Trophoblast cell (in vitro differentiated cells and primary cell): ENCODE results near the gene GPR21.

Experiments
- DNase-seq, 2 donors: peaks; one replicate each; pipeline ENCODE4 v3.0.0-alpha.2; 2016
- H2AFZ ChIP-seq: 2 replicates; pipeline ENCODE4 v1.6.1; 2013; ENCODE audit warnings: low read length, moderate library complexity, mild to moderate bottlenecking; ENCODE audit not compliant: insufficient read depth, poor library complexity
- H2AK5ac ChIP-seq: 2 replicates; pipeline ENCODE4 v1.6.1; 2013; ENCODE audit warnings: mild to moderate bottlenecking, low read length
- H2BK120ac ChIP-seq: 2 replicates; pipeline ENCODE4 v1.6.1; 2013; ENCODE audit warnings: low read length, mild to moderate bottlenecking, moderate library complexity; ENCODE audit not compliant: insufficient read depth, poor library complexity
- H2BK12ac ChIP-seq: 2 replicates; pipeline ENCODE4 v1.6.1; 2013; ENCODE audit warnings: mild to moderate bottlenecking, low read length, moderate library complexity
- H2BK5ac ChIP-seq: 2 replicates; pipeline ENCODE4 v1.6.1; 2013; ENCODE audit warnings: low read length, low read depth, moderate library complexity, mild to moderate bottlenecking; ENCODE audit not compliant: poor library complexity
- H3K14ac ChIP-seq: 2 replicates; pipeline ENCODE4 v1.6.1; 2013; ENCODE audit warnings: mild to moderate bottlenecking, low read length
- H3K18ac ChIP-seq: 2 replicates; pipeline ENCODE4 v1.6.1; 2013; ENCODE audit warnings: mild to moderate bottlenecking, low read length
- H3K23ac ChIP-seq: 2 replicates; pipeline ENCODE4 v1.6.1; 2013; ENCODE audit warnings: low read length
- H3K27ac ChIP-seq: 2 replicates; pipeline ENCODE4 v1.5.1; 2013; ENCODE audit warnings: low read depth, mild to moderate bottlenecking, inconsistent platforms, low read length, moderate library complexity
- H3K27me3 ChIP-seq: 2 replicates; pipeline ENCODE4 v1.6.1; 2013; ENCODE audit warnings: inconsistent platforms, mild to moderate bottlenecking, low read length, moderate library complexity; ENCODE audit not compliant: insufficient read depth
- H3K36me3 ChIP-seq, 2 experiments: 1 replicate in 1 of 2; 2 replicates in 1 of 2; pipeline ENCODE4 v1.6.1; 2013; ENCODE audit warnings: low read length in 2 of 2, mild to moderate bottlenecking in 2 of 2, moderate library complexity in 1 of 2; ENCODE audit not compliant: insufficient read depth in 2 of 2, control insufficient read depth in 1 of 2
- H3K4ac ChIP-seq: 2 replicates; pipeline ENCODE4 v1.6.1; 2013; ENCODE audit warnings: low read depth, mild to moderate bottlenecking, low read length, moderate library complexity
- H3K4me1 ChIP-seq, 2 experiments: 1 replicate in 1 of 2; 2 replicates in 1 of 2; pipeline ENCODE4 v1.6.1; 2013; ENCODE audit warnings: low read length in 2 of 2, mild to moderate bottlenecking in 2 of 2, moderate library complexity in 1 of 2; ENCODE audit not compliant: insufficient read depth in 2 of 2, control insufficient read depth in 1 of 2
- H3K4me2 ChIP-seq: 2 replicates; pipeline ENCODE4 v1.6.1; 2013; ENCODE audit warnings: inconsistent platforms, mild to moderate bottlenecking, low read length, moderate library complexity
- H3K4me3 ChIP-seq: 2 replicates; pipeline ENCODE4 v1.5.1; 2013; ENCODE audit warnings: mild to moderate bottlenecking, low read depth, low read length, inconsistent platforms
- H3K79me1 ChIP-seq: one replicate; pipeline ENCODE4 v1.6.1; 2013; ENCODE audit warnings: low read length
- H3K79me2 ChIP-seq: 2 replicates; pipeline ENCODE4 v1.6.1; 2013; ENCODE audit warnings: low read length, mild to moderate bottlenecking; ENCODE audit not compliant: control insufficient read depth, insufficient read depth, poor library complexity
- H3K9ac ChIP-seq: 2 replicates; pipeline ENCODE4 v1.6.1; 2013; ENCODE audit warnings: mild to moderate bottlenecking, low read length
- H3K9me3 ChIP-seq: 2 replicates; pipeline ENCODE4 v1.6.1; 2013; ENCODE audit warnings: low read depth, mild to moderate bottlenecking, control low read depth, inconsistent platforms, low read length; ENCODE audit not compliant: insufficient read depth
- H4K12ac ChIP-seq: 2 replicates; pipeline ENCODE4 v1.6.1; 2013; ENCODE audit warnings: low read depth, mild to moderate bottlenecking, low read length, moderate library complexity
- H4K8ac ChIP-seq: 2 replicates; pipeline ENCODE4 v1.6.1; 2013; ENCODE audit warnings: low read depth, mild to moderate bottlenecking, low read length, moderate library complexity
- H4K91ac ChIP-seq: one replicate; pipeline ENCODE4 v1.6.1; 2013; ENCODE audit warnings: low read depth, mild to moderate bottlenecking, low read length, moderate library complexity
- WGBS: extraction: QIAGEN DNeasy Blood & Tissue Kit; methylation state at CpG from one replicate; pipeline ENCODE4 v1.1.7; 2013; ENCODE audit warnings: missing lambda C conversion rate; ENCODE audit not compliant: insufficient read length, insufficient coverage; ENCODE audit errors: extremely low coverage; 5-methylcytosine and 5-hydroxymethylcytosine counted together

The GPR21 gene

DNA sequence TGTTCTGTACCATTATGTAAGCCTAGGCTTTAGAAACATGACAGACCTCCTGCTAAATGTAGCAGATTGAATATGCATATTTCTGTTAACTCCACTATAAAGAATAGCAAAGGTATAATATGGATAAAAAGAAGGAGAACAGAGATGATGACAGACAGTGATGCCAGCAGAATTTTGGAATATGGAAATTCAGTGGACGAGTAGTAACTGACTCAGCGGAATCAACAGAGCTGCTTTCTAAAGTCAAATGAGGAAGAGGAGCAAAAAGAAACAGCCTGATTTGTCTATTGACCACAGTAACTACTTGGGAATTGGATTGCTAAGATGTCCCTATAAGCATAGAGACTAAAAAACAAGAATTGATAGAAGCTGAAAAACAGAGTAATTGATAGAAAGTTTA is 8.0 kb downstream of the GPR21 start:
- Histone ChIP-seq H3K79me1 (no peaks in the 10 kb centered on the region), H4K8ac (no peak overlapping the region), H2AK5ac (no peak overlapping the region), H2BK120ac (no peak overlapping the region), H3K36me3 (no peaks in the 10 kb centered on the region), H2BK5ac (no peak overlapping the region), H4K12ac (no peak overlapping the region), H3K4ac (no peak overlapping the region), H2BK12ac (no peak overlapping the region), H3K23ac (no peak overlapping the region), H3K27me3 (no peaks in the 10 kb centered on the region), H3K14ac (no peak overlapping the region), H3K27ac (no peak overlapping the region), H3K4me3 (no peak overlapping the region), H3K9me3 (no peaks in the 10 kb centered on the region), H3K79me2 (no peaks in the 10 kb centered on the region), H3K18ac (no peak overlapping the region), H4K91ac (no peak overlapping the region), H3K4me2 (no peak overlapping the region), H2AFZ (no peak overlapping the region), H3K4me1 (no peaks in the 10 kb centered on the region), H3K9ac (no peak overlapping the region)
- WGBS = no CpG with 5 or more reads among the region's 2 CpGs
- no peak for DNase-seq

DNA sequence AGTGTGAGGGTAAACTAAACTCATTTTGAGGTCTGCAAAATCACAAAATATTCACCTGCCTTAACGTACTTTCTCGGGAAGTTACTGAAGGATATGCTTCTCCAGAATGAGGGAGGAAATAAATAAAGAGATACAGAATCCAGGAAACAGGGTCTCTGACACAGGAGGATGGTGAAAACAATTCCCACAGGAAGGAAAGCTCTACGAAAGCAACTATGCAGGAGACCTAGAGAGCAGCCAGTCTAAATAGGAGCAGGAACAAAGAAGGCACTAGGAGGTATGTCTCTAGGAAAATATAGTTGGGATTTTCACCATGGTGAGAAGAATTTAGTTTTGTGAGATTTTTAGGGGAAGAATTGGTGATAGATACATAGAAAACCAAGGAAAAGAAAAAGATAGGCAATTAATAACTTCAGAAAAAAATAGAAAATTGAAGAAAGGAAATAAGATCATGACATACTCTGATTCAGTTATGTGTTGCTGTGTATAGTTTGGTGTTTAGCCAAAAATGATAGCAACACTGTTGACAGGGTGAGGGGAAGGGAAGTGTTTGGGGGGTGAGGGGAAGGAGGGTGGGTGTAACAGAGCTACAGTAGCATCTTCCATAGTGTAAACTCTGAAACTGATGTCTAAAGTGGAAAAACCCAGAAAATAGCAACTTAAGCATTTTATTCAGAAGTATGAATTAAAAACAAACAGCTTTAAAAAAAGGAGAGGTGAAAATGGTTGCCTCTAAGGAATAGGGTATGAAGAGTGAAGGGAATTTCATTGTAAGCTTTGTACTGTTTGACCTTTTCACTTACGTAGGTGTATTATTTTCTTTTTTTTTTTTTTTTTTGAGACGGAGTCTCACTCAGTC is 9.8 kb downstream of the GPR21 start:
- Histone ChIP-seq H3K79me1 (no peaks in the 10 kb centered on the region), H3K9ac (no peak overlapping the region), H3K79me2 (no peaks in the 10 kb centered on the region), H3K4me2 (no peak overlapping the region), H4K12ac (no peak overlapping the region), H4K91ac (no peak overlapping the region), H3K27ac (no peak overlapping the region), H2AK5ac (no peak overlapping the region), H3K36me3 (peaks cover 0 to 2% of the 10 kb centered on the region in 2 experiments), H3K14ac (no peak overlapping the region), H3K9me3 (no peaks in the 10 kb centered on the region), H3K4me1 (no peaks in the 10 kb centered on the region), H2AFZ (no peak overlapping the region), H4K8ac (no peak overlapping the region), H3K23ac (no peak overlapping the region), H2BK5ac (no peak overlapping the region), H3K18ac (no peak overlapping the region), H2BK120ac (no peak overlapping the region), H3K27me3 (no peaks in the 10 kb centered on the region), H3K4ac (no peak overlapping the region), H3K4me3 (no peak overlapping the region), H2BK12ac (no peak overlapping the region)
- WGBS = no CpG with 5 or more reads among the region's 5 CpGs
- DNase-seq = no peak

DNA sequence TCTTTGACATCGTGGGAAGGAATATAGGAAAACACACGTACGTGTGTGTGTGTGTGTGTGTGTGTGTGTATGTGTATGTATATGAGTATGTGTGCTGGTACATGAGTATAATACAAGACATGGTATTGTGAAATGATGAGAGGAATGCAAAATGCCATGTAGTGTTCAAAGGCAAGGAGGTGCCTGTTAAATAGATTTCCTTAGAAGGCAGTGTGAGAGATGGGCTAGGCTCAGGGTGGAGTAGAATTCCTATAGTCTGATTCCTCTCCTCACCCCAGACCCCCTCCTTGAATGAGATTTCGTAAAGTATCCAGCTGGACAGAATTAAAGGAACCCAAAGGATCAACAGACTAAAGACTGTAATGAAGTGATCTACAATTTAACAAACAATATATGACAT is 11.1 kb downstream of the GPR21 start:
- DNase-seq = peak; percentile 65 to 76
- Histone ChIP-seq H3K4ac (no peak overlapping the region), H3K4me2 (no peak overlapping the region), H3K23ac (no peak overlapping the region), H2AK5ac (no peak overlapping the region), H3K9me3 (no peaks in the 10 kb centered on the region), H3K79me2 (no peaks in the 10 kb centered on the region), H4K91ac (no peak overlapping the region), H4K12ac (no peak overlapping the region), H3K9ac (no peak overlapping the region), H2BK120ac (no peak overlapping the region), H3K4me1 (no peaks in the 10 kb centered on the region), H2AFZ (no peak overlapping the region), H3K79me1 (no peaks in the 10 kb centered on the region), H4K8ac (no peak overlapping the region), H2BK5ac (no peak overlapping the region), H3K18ac (no peak overlapping the region), H3K14ac (no peak overlapping the region), H3K27ac (no peak overlapping the region), H2BK12ac (no peak overlapping the region), H3K27me3 (no peaks in the 10 kb centered on the region), H3K4me3 (no peak overlapping the region), H3K36me3 (peaks cover 0 to 2% of the 10 kb centered on the region in 2 experiments)
- WGBS = no CpG with 5 or more reads among the region's 4 CpGs

DNA sequence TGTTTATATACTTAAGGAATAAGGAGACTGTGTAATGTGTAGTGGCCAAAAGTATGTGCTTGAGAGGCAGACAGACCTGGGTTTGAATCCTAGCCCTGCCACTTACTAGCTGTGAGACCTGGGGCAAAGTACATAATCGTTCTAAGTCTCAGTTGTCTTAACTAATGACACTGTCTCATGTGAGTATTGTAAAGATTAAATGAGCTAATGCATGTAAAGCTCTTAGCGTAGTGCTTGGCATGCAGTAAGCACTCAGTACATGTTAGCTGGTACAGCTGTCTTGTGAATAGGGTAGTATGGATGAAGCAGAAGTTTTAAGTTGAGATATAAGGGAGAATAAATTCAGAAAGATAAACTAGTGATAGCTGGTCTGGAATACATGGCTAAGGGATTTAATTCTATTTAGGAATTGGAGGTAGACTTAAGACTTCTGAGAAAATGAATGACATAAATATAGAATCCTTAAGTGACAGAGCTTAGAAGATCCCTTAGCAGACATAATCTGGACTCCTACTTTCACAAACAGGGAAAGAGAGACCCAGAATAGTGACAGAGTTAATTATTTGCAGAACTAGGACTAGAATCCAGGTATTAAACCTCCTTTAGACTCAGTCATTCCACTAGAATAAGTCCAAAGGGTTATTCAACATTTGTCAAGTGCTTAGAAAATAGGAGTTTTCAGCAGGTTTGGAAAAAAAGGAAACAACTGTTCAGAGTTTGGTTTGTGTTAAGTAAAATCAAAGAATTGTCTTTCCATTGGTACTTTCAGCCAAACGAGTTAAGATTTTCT is 13.1 kb downstream of the GPR21 start:
- no peaks in the 10 kb centered on the region for H3K27me3 ChIP-seq
- H3K79me1 ChIP-seq = no peaks in the 10 kb centered on the region
- no peak overlapping the region for H3K4me3 ChIP-seq
- H3K14ac ChIP-seq = no peak overlapping the region
- H4K8ac ChIP-seq = no peak overlapping the region
- H3K9ac ChIP-seq = no peak overlapping the region
- no peak overlapping the region for H3K4me2 ChIP-seq
- no peaks in the 10 kb centered on the region for H3K9me3 ChIP-seq
- no peaks in the 10 kb centered on the region for H3K79me2 ChIP-seq
- H3K4me1 ChIP-seq = no peaks in the 10 kb centered on the region
- H3K4ac ChIP-seq = no peak overlapping the region
- H3K36me3 ChIP-seq = peaks cover 2 to 3% of the 10 kb centered on the region in 2 experiments
- H2BK120ac ChIP-seq = no peak overlapping the region
- no peak overlapping the region for H3K18ac ChIP-seq
- WGBS = no CpG with 5 or more reads among the region's 3 CpGs
- H3K23ac ChIP-seq = no peak overlapping the region
- no peak overlapping the region for H2BK5ac ChIP-seq
- H3K27ac ChIP-seq = no peak overlapping the region
- no peak overlapping the region for H2AFZ ChIP-seq
- H4K91ac ChIP-seq = no peak overlapping the region
- H2AK5ac ChIP-seq = no peak overlapping the region
- no peak overlapping the region for H2BK12ac ChIP-seq
- no peak for DNase-seq
- H4K12ac ChIP-seq = no peak overlapping the region
